BJ (cell line): ENCODE measurements around the gene GMNN. TPM values are rescaled to one million over a fixed set of nuclear protein-coding genes. Genes with fewer than 3 reads are reported as not detected.

ENCODE experiments used
- CTCF ChIA-PET: fragments of 350-600 bp; formaldehyde crosslinking; extraction: SDS; loops from one replicate; lab custom pipeline; 2021; ENCODE audit warnings: antibody characterized with exemption, inconsistent platforms; lab: Yijun Ruan, JAX
- POLR2A ChIA-PET: fragments of 300-600 bp; sonication (Branson Sonifier 250); formaldehyde crosslinking; extraction: SDS; loops from one replicate; lab custom pipeline; 2021; ENCODE audit warnings: antibody characterized with exemption; lab: Charles Lee
- DNase-seq: peaks from one replicate; pipeline ENCODE4 v3.0.0-alpha.2; 2011; ENCODE audit warnings: low read depth
- H3K27me3 ChIP-seq: 2 replicates; pipeline ENCODE4 v1.6.0; 2011; ENCODE audit warnings: low read length; ENCODE audit not compliant: control insufficient read depth, insufficient read depth
- H3K36me3 ChIP-seq: 2 replicates; pipeline ENCODE4 v1.5.1; 2011; ENCODE audit warnings: low read length; ENCODE audit not compliant: control insufficient read depth, insufficient read depth
- H3K4me3 ChIP-seq: 2 replicates; pipeline ENCODE4 v1.5.1; 2011; ENCODE audit warnings: low read depth, mild to moderate bottlenecking, control low read depth, low read length
- polyA plus RNA-seq: library from polyadenylated mRNA; depleted of rRNA; stranded (reverse); fragments of >200 nt; gene quantifications from 2 replicates; pipeline ENCODE4 v1.2.3, GENCODE V29; 2011
- TF ChIP-seq, protein P1 (sequence below): IDR thresholded peaks from 2 replicates; pipeline ENCODE4 v1.5.1; 2011; ENCODE audit warnings: low read depth, mild to moderate bottlenecking, control low read depth, inconsistent platforms, low read length, moderate library complexity; ENCODE audit not compliant: insufficient read depth

GMNN gene
- polyA plus RNA-seq, 1 experiment: 13.4 TPM

DNA sequence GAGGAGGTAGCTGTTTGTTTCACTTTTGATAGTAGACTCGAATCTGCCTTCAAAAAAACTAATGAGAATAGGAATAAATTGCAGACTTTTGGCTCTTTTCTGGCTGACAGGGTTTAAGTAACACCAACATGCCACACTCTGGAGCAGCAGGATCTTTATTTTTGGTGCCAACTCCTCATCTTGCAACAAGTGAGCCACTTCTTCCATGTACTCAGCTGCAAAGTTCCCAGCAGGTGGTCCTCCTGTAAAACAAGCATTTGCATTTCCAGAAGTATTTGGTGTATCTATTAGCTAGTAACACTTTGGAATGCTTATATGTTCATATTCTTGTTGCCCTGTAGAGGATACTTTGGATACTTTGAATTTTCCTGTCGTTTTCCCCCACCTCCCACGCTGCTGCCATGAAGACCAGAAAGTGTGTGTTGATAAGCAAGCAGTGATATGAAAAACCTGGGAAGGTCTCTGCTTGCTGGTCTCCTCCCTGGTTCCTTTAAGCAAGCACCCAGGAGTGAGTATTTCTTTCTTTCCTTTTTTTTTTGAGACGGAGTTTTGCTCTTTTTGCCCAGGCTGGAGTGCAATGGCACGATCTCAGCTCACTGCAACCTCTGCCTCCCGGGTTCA is 23.0 kb downstream of the GMNN start:
- TF ChIP-seq, protein P1, sequence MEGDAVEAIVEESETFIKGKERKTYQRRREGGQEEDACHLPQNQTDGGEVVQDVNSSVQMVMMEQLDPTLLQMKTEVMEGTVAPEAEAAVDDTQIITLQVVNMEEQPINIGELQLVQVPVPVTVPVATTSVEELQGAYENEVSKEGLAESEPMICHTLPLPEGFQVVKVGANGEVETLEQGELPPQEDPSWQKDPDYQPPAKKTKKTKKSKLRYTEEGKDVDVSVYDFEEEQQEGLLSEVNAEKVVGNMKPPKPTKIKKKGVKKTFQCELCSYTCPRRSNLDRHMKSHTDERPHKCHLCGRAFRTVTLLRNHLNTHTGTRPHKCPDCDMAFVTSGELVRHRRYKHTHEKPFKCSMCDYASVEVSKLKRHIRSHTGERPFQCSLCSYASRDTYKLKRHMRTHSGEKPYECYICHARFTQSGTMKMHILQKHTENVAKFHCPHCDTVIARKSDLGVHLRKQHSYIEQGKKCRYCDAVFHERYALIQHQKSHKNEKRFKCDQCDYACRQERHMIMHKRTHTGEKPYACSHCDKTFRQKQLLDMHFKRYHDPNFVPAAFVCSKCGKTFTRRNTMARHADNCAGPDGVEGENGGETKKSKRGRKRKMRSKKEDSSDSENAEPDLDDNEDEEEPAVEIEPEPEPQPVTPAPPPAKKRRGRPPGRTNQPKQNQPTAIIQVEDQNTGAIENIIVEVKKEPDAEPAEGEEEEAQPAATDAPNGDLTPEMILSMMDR: no peak
- no peaks in the 10 kb centered on the region for H3K27me3 ChIP-seq
- CTCF ChIA-PET: interaction anchor here (2.3 kb wide), 1 partner anchor 12 kb away, joined by 8 read pairs; no protein-coding TSS in a partner anchor
- DNase-seq: no peak
- H3K4me3 ChIP-seq: no peak overlapping the region
- no peaks in the 10 kb centered on the region for H3K36me3 ChIP-seq
- POLR2A ChIA-PET: no interaction called here

DNA sequence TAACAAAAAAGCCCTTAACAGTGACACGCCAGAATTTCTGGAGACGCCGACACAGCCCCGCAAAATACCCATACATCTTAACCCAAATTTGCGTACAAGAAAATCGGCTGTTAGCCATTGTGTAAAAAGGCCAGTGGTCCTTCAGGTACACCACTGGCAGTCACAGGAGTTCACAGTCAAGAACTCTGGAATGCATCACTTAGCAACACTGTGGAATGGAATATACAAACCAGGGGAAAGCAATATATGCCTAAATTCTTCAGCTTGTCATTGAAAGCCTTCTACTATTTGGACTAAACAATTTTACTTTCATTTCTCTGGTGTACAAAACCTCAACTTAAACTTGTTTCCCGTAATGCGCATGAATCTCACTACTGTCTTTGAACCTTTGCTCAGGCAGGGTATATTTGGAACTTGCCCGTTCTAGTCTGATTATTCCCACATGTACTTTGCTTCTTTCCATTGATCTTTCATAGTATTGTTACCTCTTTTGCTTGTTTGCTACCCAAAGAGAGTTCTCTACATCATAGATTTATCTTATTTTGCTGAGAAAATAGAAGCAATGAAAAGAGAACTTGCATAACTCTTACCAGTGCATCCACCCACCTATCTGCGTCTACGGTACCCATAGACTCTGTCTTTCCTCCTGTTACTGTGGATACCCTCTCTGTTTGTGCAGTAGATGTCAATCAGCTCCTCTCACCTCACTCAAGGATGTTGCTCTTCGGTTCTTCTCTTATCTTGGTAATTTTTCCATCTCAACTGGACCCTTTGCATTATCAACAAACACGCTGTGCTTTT is 24.2 kb downstream of the GMNN start, which contains the start of gene ARMH2:
ARMH2 (minus strand) TSS at position 178 of the 801 bp plus-strand sequence; CDS start at position 118, 60 bp downstream.
- no peak for DNase-seq
- ChIA-PET POLR2A (no interaction called here), CTCF (interaction anchor here (0.6 kb wide), 2 partner anchors 36 to 100 kb away, joined by 3 to 4 read pairs; no protein-coding TSS in a partner anchor)
- H3K27me3 ChIP-seq: no peaks in the 10 kb centered on the region
- TF ChIP-seq, protein P1: no peak
- no peak within 1 kb of the TSS for H3K4me3 ChIP-seq
- no peaks in the 10 kb centered on the region for H3K36me3 ChIP-seq

DNA sequence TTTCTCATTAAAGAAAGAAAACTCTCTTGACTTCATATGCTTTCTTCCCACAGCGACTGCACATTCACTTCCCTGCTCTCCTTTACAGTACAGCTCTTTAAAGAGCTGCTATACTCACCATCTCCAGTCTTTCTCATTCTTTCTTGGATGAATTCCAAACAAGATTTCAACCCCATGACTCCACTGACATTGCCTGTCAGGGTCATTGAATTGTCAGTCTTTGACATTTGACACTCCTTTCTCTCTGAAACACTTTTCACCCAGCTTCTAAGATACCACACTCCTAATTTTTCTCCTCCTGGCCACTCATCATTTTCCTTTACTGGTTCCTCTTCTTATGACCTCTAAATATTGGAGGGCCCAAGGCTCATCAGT is 24.8 kb downstream of the GMNN start:
- H3K27me3 ChIP-seq: no peaks in the 10 kb centered on the region

DNA sequence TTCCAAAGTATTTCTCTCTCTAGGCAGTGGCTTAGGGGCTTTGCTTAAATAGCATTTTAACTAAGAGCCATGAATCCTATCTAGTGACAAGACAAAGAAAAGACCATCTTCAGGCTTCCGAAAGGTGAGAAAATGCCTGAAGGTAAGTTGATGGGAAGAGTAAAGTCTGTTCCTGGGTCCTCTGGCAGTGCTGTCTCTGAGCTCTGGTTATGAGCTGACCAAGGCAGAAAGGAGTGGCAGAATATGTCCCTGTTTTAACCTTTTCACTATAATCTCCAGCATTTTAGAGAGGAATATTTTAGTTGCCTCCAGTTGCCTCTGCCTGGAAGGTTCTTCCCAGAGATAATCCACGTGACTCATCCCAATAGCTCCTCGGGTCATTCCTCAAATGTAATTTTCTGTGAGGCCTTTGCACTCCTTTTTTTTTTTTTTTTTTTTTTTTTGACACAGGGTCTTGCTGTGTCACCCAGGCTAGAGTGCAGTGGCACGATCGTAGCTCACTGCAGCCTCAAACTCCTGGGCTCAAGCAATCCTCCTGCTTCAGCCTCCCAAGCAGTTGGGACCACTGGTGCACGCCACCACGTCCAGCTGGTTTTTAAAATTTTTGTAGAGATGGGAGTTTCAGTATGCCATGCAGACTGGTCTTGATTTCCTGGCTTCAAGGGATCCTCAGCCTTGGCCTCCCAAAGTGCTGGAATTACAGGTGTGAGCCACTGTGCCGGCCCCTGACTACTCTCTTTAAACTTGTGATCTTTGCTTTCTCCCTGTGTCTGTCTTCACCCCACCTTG is 27.7 kb downstream of the GMNN start:
- POLR2A ChIA-PET: no interaction called here
- DNase-seq: no peak
- H3K4me3 ChIP-seq: no peak overlapping the region
- TF ChIP-seq, protein P1: no peak
- no peaks in the 10 kb centered on the region for H3K27me3 ChIP-seq
- peaks cover 6% of the 10 kb centered on the region for H3K36me3 ChIP-seq
- CTCF ChIA-PET: no interaction called here

More for the DNA sequence above, 24.8 kb downstream of the GMNN start:
- no peak for DNase-seq
- ChIA-PET CTCF (interaction anchor here (0.6 kb wide), 2 partner anchors 35 to 99 kb away, joined by 3 to 4 read pairs; no protein-coding TSS in a partner anchor), POLR2A (no interaction called here)
- TF ChIP-seq, protein P1: no peak
- H3K36me3 ChIP-seq: no peaks in the 10 kb centered on the region
- no peak overlapping the region for H3K4me3 ChIP-seq
